Measurements from ENCODE around the gene MCM9. TPM values are rescaled to one million over a fixed set of nuclear protein-coding genes. Genes with fewer than 3 reads are reported as not detected.

The MCM9 gene
- total and polyA plus RNA-seq, 2 of the 13 experiments (the other 11 are each of a cell fraction or from before 2014, with no cell fraction given): 3.8 to 17.2 TPM

GRCh38 chr6:118893064-118893806, 41.7 kb downstream of the MCM9 start (continued):
- TF ChIP-seq ZBTB25 (CRISPR knock-in tag; IDR thresholded peaks at IDR 0.05) (peak; percentile 5; the same call in 1 of the 2 replicates), GATAD2A (CRISPR knock-in tag; IDR thresholded peaks at IDR 0.05) (no peak), ZBTB46 (CRISPR knock-in tag; IDR thresholded peaks at IDR 0.05; ENCODE audit: borderline replicate concordance) (no peak)

GRCh38 chr6:118892355-118892991, 42.5 kb downstream of the MCM9 start:
- DNase-seq (ENCODE audit: low spot score) (no peak), FAIRE-seq (no peak), ATAC-seq (no peak)
- H2AFZ ChIP-seq (ENCODE audit: low read length): no peak overlapping the region
- peak overlapping the region; percentile 86 for H3K27ac ChIP-seq (ENCODE audit: extremely low read length, insufficient read depth, low read length)
- CTCF ChIA-PET (ENCODE audit: low intra/inter-chr PET ratio, low total read pairs): no interaction called here
- peaks cover 38% of the 10 kb centered on the region for H3K79me2 ChIP-seq (ENCODE audit: insufficient read depth, low read length)
- 85% methylated on average over 6 of the region's 6 CpGs for WGBS (ENCODE audit: low lambda C conversion rate)
- no peaks in the 10 kb centered on the region for H3K36me3 ChIP-seq (replicated peaks in 1 of 2; ENCODE audit: control insufficient read depth in 1 of 2, insufficient read depth in 2 of 2, low read length in 2 of 2)
- POLR2A ChIA-PET: interaction anchor here (1.9 kb wide), 1 partner anchor 10 kb away, joined by 8 read pairs; no protein-coding TSS in a partner anchor
- no peaks in the 10 kb centered on the region for H3K9me3 ChIP-seq (ENCODE audit: low read length)
- H3K4me1 ChIP-seq (ENCODE audit: insufficient read depth, low read length): peaks cover 31% of the 10 kb centered on the region
- H4K20me1 ChIP-seq (ENCODE audit: insufficient read depth, low read length): no peaks in the 10 kb centered on the region
- peak overlapping the region in 2 of 3 experiments; percentile 84 to 98; a peak in 2 of 6 replicates for H3K4me3 ChIP-seq (replicated peaks in 1 of 3; ENCODE audit: insufficient read depth in 1 of 3, low read depth in 2 of 3, low read length in 3 of 3)
- no peaks in the 10 kb centered on the region; a peak in 1 of 5 replicates for H3K27me3 ChIP-seq (ENCODE audit: control insufficient read depth in 1 of 2, insufficient read depth in 2 of 2, low read length in 2 of 2)
- in situ Hi-C loops (cut with HindIII; ENCODE audit: extremely low pct_ligation_motif_present, low pct_unique_long_range_greater_than_20kb) (no loop called here), intact Hi-C loops (cut with micrococcal nuclease; ENCODE audit: unreplicated experiment) (loop anchor here (10.0 kb wide), 1 partner anchor 372 kb away; no protein-coding TSS in a partner anchor)
- TF ChIP-seq ARID2 (CRISPR knock-in tag; IDR thresholded peaks at IDR 0.05; ENCODE audit: borderline replicate concordance) (0 out of 2 replicates have a peak, but pooled peaks have one; percentile 14), STAG1 (CRISPR knock-in tag; IDR thresholded peaks at IDR 0.05) (no peak), JDP2 (CRISPR knock-in tag; IDR thresholded peaks at IDR 0.05; ENCODE audit: borderline replicate concordance) (no peak)
- no TSS peak for BruUV-seq (replicated peaks)
- peak overlapping the region; percentile 77 for H3K9ac ChIP-seq (ENCODE audit: insufficient read depth, low read depth, low read length)
- H3K4me2 ChIP-seq (ENCODE audit: low read depth, low read length): peak overlapping the region; percentile 85
